ENCODE results near the gene VOPP1. TPM values are rescaled to one million over a fixed set of nuclear protein-coding genes. Genes with fewer than 3 reads are reported as not detected.
A peak's percentile ranks its signal among the peaks of the same experiment; 100 is the strongest.

The VOPP1 gene
- total RNA-seq, 1 experiment from 2014 or later: 113 TPM

- in situ Hi-C loops (cut with HindIII; ENCODE audit: low pct_unique_long_range_greater_than_20kb, low sequenced_read_pairs): no loop called here
These were observed 8.5 kb downstream of the VOPP1 start for GRCh38 chr7:55563596-55564325.

GRCh38 chr7:55561690-55562089 is 10.6 kb downstream of the VOPP1 start:
- DNase-seq (ENCODE audit: low read depth): no peak
- in situ Hi-C loops (cut with HindIII; ENCODE audit: low pct_unique_long_range_greater_than_20kb, low sequenced_read_pairs): no loop called here

More at GRCh38 chr7:55563596-55564325, 8.5 kb downstream of the VOPP1 start:
- DNase-seq (ENCODE audit: low read depth): no peak

GRCh38 chr7:55558962-55559920 is 13.1 kb downstream of the VOPP1 start:
- in situ Hi-C loops (cut with HindIII; ENCODE audit: low pct_unique_long_range_greater_than_20kb, low sequenced_read_pairs): no loop called here

GRCh38 chr7:55557666-55558188 is 14.6 kb downstream of the VOPP1 start:
- no peak for DNase-seq (ENCODE audit: low read depth)
- in situ Hi-C loops (cut with HindIII; ENCODE audit: low pct_unique_long_range_greater_than_20kb, low sequenced_read_pairs): no loop called here

More at GRCh38 chr7:55558962-55559920, 13.1 kb downstream of the VOPP1 start:
- no peak for DNase-seq (ENCODE audit: low read depth)

GRCh38 chr7:55556492-55556891 is 15.8 kb downstream of the VOPP1 start:
- in situ Hi-C loops (cut with HindIII; ENCODE audit: low pct_unique_long_range_greater_than_20kb, low sequenced_read_pairs): no loop called here
- DNase-seq (ENCODE audit: low read depth): no peak

- in situ Hi-C loops (cut with HindIII; ENCODE audit: low pct_unique_long_range_greater_than_20kb, low sequenced_read_pairs): no loop called here
- DNase-seq (ENCODE audit: low read depth): no peak
These were observed 16.3 kb downstream of the VOPP1 start for GRCh38 chr7:55556031-55556430.

- in situ Hi-C loops (cut with HindIII; ENCODE audit: low pct_unique_long_range_greater_than_20kb, low sequenced_read_pairs): no loop called here
- no peak for DNase-seq (ENCODE audit: low read depth)
These were observed 17.1 kb downstream of the VOPP1 start for GRCh38 chr7:55555160-55555559.

- in situ Hi-C loops (cut with HindIII; ENCODE audit: low pct_unique_long_range_greater_than_20kb, low sequenced_read_pairs): no loop called here
- no peak for DNase-seq (ENCODE audit: low read depth)
These were observed 18.3 kb downstream of the VOPP1 start for GRCh38 chr7:55554038-55554437.

- no peak for DNase-seq (ENCODE audit: low read depth)
- in situ Hi-C loops (cut with HindIII; ENCODE audit: low pct_unique_long_range_greater_than_20kb, low sequenced_read_pairs): no loop called here
These were observed 19.3 kb downstream of the VOPP1 start for GRCh38 chr7:55553024-55553345.

- in situ Hi-C loops (cut with HindIII; ENCODE audit: low pct_unique_long_range_greater_than_20kb, low sequenced_read_pairs): no loop called here
- peak; percentile 89 for DNase-seq (ENCODE audit: low read depth)
These were observed 19.8 kb downstream of the VOPP1 start for GRCh38 chr7:55552320-55553023.

GRCh38 chr7:55550841-55551537 is 21.3 kb downstream of the VOPP1 start:
- DNase-seq (ENCODE audit: low read depth): no peak
- in situ Hi-C loops (cut with HindIII; ENCODE audit: low pct_unique_long_range_greater_than_20kb, low sequenced_read_pairs): no loop called here

- in situ Hi-C loops (cut with HindIII; ENCODE audit: low pct_unique_long_range_greater_than_20kb, low sequenced_read_pairs): no loop called here
- DNase-seq (ENCODE audit: low read depth): no peak
These were observed 22.2 kb downstream of the VOPP1 start for GRCh38 chr7:55550010-55550663.

GRCh38 chr7:55549457-55549856 is 22.8 kb downstream of the VOPP1 start:
- in situ Hi-C loops (cut with HindIII; ENCODE audit: low pct_unique_long_range_greater_than_20kb, low sequenced_read_pairs): no loop called here
- DNase-seq (ENCODE audit: low read depth): no peak

GRCh38 chr7:55548295-55548731 is 24.0 kb downstream of the VOPP1 start:
- DNase-seq (ENCODE audit: low read depth): no peak
- in situ Hi-C loops (cut with HindIII; ENCODE audit: low pct_unique_long_range_greater_than_20kb, low sequenced_read_pairs): no loop called here

GRCh38 chr7:55546814-55547213 is 25.5 kb downstream of the VOPP1 start:
- DNase-seq (ENCODE audit: low read depth): peak; percentile 90
- in situ Hi-C loops (cut with HindIII; ENCODE audit: low pct_unique_long_range_greater_than_20kb, low sequenced_read_pairs): no loop called here

- peak; percentile 93 for DNase-seq (ENCODE audit: low read depth)
- in situ Hi-C loops (cut with HindIII; ENCODE audit: low pct_unique_long_range_greater_than_20kb, low sequenced_read_pairs): no loop called here
These were observed 26.8 kb downstream of the VOPP1 start for GRCh38 chr7:55545496-55545895.

GRCh38 chr7:55540226-55540858 is 32.0 kb downstream of the VOPP1 start:
- no peak for DNase-seq (ENCODE audit: low read depth)
- in situ Hi-C loops (cut with HindIII; ENCODE audit: low pct_unique_long_range_greater_than_20kb, low sequenced_read_pairs): no loop called here
